GM19025 (cell line): ENCODE data around the gene ATP9B.
A peak's percentile ranks its signal among the peaks of the same experiment; 100 is the strongest.
"Not testable (repeated sequence)": the region's sequence is repeated elsewhere in the genome, so short reads cannot be mapped to it uniquely, and the experiment has no call there.

Experiments used
- ATAC-seq: cut with Tn5 transposase; IDR thresholded peaks from one replicate; pipeline ENCODE4 v1.9.1; 2021; ENCODE audit warnings: mild to moderate bottlenecking, low read depth, moderate library complexity; ENCODE audit not compliant: unreplicated experiment

Gene ATP9B

DNA sequence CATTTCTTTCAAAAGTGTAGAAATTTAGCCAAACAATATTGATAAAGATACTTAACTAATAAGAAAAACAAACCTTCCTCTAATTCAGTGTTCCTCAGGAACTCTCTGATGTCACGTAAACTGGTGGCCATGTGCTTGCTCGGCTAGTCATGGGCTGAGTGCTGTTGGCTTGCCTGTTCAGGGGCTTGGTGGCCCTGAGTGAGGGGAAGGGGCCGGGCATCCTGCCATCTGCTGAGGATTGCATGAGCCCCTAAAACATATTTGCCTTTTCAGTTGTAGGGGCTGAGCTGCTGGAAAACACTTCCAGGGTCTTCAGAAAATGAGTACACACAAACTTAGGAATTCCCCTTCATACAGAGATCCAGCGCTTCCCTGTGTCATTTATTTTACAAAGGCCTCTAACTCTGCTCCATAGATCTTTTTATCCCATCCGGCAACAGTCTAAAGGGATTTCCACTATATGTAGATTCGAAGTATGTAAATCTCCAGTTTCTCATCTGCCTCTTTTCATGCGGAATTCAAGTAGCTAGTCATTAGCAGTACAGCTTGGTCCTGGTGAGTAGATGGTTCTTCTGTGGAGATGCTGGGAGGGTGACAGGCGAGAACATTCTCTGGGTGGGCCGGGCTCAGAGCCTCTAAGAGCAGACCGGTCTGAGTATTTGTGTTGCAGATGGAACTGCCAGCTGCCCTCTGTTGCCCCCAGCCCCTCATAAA lies 306.4 kb downstream of the ATP9B start:
- ATAC-seq, result no peak

- ATAC-seq, result not testable (repeated sequence)
Measured at GRCh38 chr18:79376661-79377060, 307.5 kb downstream of the ATP9B start.

GRCh38 chr18:79377187-79377891 lies 308.1 kb downstream of the ATP9B start:
- ATAC-seq, result no peak

- ATAC-seq, result peak; percentile 58
Measured at GRCh38 chr18:79378536-79379250, 309.5 kb downstream of the ATP9B start.

GRCh38 chr18:79379251-79379905 lies 310.2 kb downstream of the ATP9B start:
- no peak for ATAC-seq

GRCh38 chr18:79379931-79380815 lies 311.0 kb downstream of the ATP9B start:
- ATAC-seq, result no peak

GRCh38 chr18:79380816-79381806 lies 311.9 kb downstream of the ATP9B start:
- no peak for ATAC-seq

DNA sequence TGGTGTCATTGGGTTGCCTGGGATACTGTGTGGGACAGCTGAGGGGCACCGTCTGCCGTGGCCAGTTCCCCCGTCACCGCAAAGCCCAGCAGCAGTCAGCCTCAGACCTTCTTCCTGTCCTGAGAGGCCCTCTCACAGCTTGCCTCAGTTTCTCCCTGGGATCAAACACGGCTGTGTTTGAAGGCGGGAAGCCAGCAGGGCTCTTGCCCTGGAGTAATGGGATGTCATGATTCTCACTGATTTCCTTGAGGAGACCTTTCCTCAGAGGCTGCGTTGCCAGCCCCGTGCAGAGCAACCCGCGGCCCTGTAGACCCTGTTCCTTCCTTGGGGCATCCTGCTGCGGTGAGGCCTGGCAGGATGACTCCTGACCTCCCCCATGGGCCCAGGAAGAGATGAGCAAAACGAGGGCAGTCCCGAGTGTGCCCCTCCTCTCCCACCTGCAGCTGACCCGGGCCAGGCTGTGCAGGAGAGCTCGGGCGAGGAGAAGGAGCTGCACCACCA lies 312.7 kb downstream of the ATP9B start:
- no peak for ATAC-seq

- ATAC-seq, result no peak
Measured at GRCh38 chr18:79382681-79383387, 313.6 kb downstream of the ATP9B start.

GRCh38 chr18:79383388-79384056 lies 314.3 kb downstream of the ATP9B start:
- ATAC-seq, result no peak

DNA sequence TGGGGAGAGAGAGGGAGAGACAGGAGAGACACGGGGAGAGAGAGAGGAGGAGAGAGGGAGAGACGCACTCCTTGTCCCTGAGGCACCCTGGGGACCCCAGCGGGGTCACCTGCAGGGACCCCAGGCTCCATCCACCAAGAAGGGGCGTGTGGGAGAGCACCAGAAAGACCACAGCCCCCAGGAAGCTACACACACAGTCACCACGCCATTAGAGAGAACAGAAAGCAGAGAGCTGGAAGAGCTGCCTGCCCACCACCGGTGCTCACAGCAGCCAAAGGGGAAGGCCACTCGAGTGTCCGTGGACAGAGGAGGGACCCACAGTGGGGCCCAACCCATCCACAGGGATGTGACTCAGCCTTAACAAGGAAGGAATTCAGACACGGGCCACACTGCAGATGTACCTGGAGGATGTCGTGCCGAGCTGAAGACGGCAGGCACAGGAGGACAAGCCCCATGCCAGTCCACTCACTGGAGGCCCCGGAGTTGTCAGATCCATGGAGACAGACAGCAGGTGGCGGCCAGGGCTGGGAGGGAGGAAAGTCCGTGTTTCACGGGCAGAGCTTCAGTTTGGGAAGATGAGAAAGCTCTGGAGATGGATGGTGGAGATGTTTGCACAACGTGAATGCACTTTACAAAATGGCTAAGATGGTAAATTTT lies 315.1 kb downstream of the ATP9B start:
- no peak for ATAC-seq

- no peak for ATAC-seq
Measured at GRCh38 chr18:79384834-79385233, 315.6 kb downstream of the ATP9B start.

DNA sequence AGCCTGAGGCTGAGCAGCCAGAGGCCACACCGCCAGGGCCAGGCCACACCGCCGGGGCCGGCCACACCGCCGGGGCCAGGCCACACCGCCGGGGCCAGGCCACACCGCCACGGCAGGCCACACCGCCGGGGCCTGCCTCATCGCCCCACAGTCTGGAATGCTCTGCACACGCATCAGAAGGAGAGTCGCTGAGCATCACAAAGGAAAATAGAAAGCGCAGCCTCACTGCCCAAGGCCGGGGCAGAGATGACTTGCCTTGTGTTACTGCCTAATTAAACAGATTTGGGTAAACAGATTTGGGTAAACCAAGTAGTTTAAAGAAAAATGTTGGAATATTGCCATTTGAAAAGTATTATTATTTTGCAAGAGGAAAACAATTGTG lies 316.1 kb downstream of the ATP9B start:
- ATAC-seq, result no peak

GRCh38 chr18:79385708-79386341 lies 316.6 kb downstream of the ATP9B start:
- no peak for ATAC-seq

- ATAC-seq, result no peak
Measured at GRCh38 chr18:79386547-79386946, 317.4 kb downstream of the ATP9B start.

- no peak for ATAC-seq
Measured at GRCh38 chr18:79387214-79387613, 318.0 kb downstream of the ATP9B start.

DNA sequence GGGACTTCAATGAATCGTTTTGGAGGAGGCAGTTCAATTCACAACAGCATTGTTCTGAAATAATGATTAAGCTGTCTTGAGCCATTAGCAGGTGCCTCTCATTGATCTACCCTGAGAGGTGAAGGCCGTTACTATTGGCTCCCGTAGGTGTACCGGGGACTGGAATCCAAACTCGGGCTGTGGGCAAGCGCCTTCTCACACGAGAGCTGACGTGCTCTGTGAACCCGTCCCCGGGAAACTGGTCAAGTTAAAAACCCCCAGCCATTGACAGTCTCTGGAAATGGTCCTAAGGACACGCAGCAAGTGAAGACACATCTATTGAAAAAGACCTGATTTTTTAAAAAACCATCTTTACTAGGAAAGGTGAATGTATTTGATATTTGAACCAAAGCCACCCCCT lies 318.4 kb downstream of the ATP9B start:
- no peak for ATAC-seq
